GM12892 (cell line): ENCODE results near the gene LEAP2.

Experiments
- POLR2A ChIP-seq: IDR thresholded peaks from 2 replicates; pipeline ENCODE4 v1.6.1; 2011; ENCODE audit warnings: low read depth, low read length, control low read depth
- POLR2AphosphoS5 ChIP-seq: IDR thresholded peaks from 2 replicates; pipeline ENCODE4 v1.6.1; 2011; ENCODE audit warnings: low read depth, low read length, control low read depth
- TAF1 ChIP-seq: IDR thresholded peaks from 2 replicates; pipeline ENCODE4 v1.6.1; 2011; ENCODE audit warnings: low read depth, mild to moderate bottlenecking, control low read depth, low read length, borderline replicate concordance

DNA sequence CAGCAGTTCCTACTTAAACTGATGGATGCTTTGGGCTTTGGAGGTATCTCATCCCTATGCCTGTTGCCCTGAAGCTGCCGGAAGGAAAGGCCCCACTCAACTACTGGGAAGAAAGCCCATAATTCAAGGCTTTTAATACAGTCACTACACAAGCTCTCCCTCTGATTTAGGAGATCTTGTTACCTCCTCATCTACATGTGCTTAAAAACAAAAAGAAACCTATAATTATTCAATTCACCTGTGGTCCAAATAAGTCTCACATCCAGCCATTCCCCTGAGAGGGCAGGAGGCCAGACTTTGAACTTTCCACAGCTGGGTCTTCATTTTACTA lies 715 bp upstream of the LEAP2 start:
- TF ChIP-seq POLR2A (no peak), POLR2AphosphoS5 (no peak), TAF1 (no peak)
